DOHH2 (cell line): ENCODE results near the gene RARG.

Experiments
- H3F3A ChIP-seq: fragments of 200-600 bp; sonication (generic), shearing (Covaris generic); 2 replicates; pipeline ENCODE4 v1.6.0; 2016; ENCODE audit warnings: antibody characterized with exemption, mild to moderate bottlenecking; ENCODE audit not compliant: control insufficient read depth, insufficient read depth
- H3K27ac ChIP-seq: fragments of 200-600 bp; sonication (generic); 2 replicates; pipeline ENCODE4 v1.5.1; 2014; ENCODE audit warnings: low read depth, mild to moderate bottlenecking, low read length, moderate library complexity
- H3K27me3 ChIP-seq: fragments of 200-600 bp; sonication (generic); 2 replicates; pipeline ENCODE4 v1.6.1; 2014; ENCODE audit warnings: mild to moderate bottlenecking, low read length, mixed read lengths; ENCODE audit not compliant: control insufficient read depth
- H3K36me3 ChIP-seq: fragments of 200-600 bp; sonication (generic); 2 replicates; pipeline ENCODE4 v1.6.1; 2014; ENCODE audit warnings: mild to moderate bottlenecking, low read length, moderate library complexity, mixed read lengths; ENCODE audit not compliant: control insufficient read depth
- H3K4me1 ChIP-seq: fragments of 200-600 bp; sonication (generic); 2 replicates; pipeline ENCODE4 v1.6.1; 2014; ENCODE audit warnings: mild to moderate bottlenecking, low read length, mixed read lengths; ENCODE audit not compliant: control insufficient read depth
- H3K4me2 ChIP-seq: fragments of 200-600 bp; sonication (generic); 2 replicates; pipeline ENCODE4 v1.6.0; 2014; ENCODE audit warnings: mild to moderate bottlenecking, low read length, moderate library complexity
- H3K4me3 ChIP-seq: fragments of 200-600 bp; sonication (generic); 2 replicates; pipeline ENCODE4 v1.5.1; 2014; ENCODE audit warnings: mild to moderate bottlenecking, low read length, mixed read lengths
- H3K79me2 ChIP-seq: fragments of 200-600 bp; sonication (generic); 2 replicates; pipeline ENCODE4 v1.6.1; 2014; ENCODE audit warnings: mild to moderate bottlenecking, low read length, mixed read lengths; ENCODE audit not compliant: control insufficient read depth
- H3K9me2 ChIP-seq: fragments of 200-600 bp; sonication (generic); replicated peaks from 2 replicates; pipeline ENCODE4 v1.6.1; 2014; ENCODE audit warnings: mild to moderate bottlenecking, low read length, mixed read lengths; ENCODE audit not compliant: control insufficient read depth
- H3K9me3 ChIP-seq: fragments of 200-600 bp; sonication (generic); 2 replicates; pipeline ENCODE4 v1.6.1; 2014; ENCODE audit warnings: antibody characterized with exemption, low read length, mixed read lengths; ENCODE audit not compliant: control insufficient read depth, insufficient read depth
- H4K20me1 ChIP-seq: fragments of 200-600 bp; sonication (generic); 2 replicates; pipeline ENCODE4 v1.6.0; 2014; ENCODE audit warnings: low read depth, mild to moderate bottlenecking, antibody characterized with exemption, low read length, moderate library complexity; ENCODE audit not compliant: control insufficient read depth, insufficient read depth
- CTCF ChIP-seq: fragments of 200-600 bp; sonication (generic); IDR thresholded peaks from one replicate; pipeline ENCODE4 v1.5.1; 2014; ENCODE audit warnings: antibody characterized with exemption, mild to moderate bottlenecking, low read depth, low read length; ENCODE audit not compliant: poor library complexity, severe bottlenecking
- EZH2phosphoT487 ChIP-seq: fragments of 200-600 bp; sonication (generic); IDR thresholded peaks from 2 replicates; pipeline ENCODE4 v1.6.1; 2017; ENCODE audit warnings: borderline replicate concordance, mild to moderate bottlenecking, antibody characterized with exemption, low read length, moderate library complexity, mixed read lengths

RARG gene

GRCh38 chr12:53268630-53269562, 36.9 kb upstream of the RARG start:
- peak overlapping the region; percentile 87 for H3K4me3 ChIP-seq
- no peaks in the 10 kb centered on the region for H3F3A ChIP-seq
- H3K36me3 ChIP-seq: peaks cover 48% of the 10 kb centered on the region
- no peaks in the 10 kb centered on the region for H3K9me2 ChIP-seq
- H3K4me2 ChIP-seq: peak overlapping the region; percentile 76
- H3K27me3 ChIP-seq: no peaks in the 10 kb centered on the region
- peaks cover 30% of the 10 kb centered on the region for H3K4me1 ChIP-seq
- 0 out of 2 replicates have a peak, but pooled peaks cover 8% of the 10 kb centered on the region for H4K20me1 ChIP-seq
- peak overlapping the region; percentile 45; the same call in 1 of the 2 replicates for H3K27ac ChIP-seq
- H3K9me3 ChIP-seq: no peaks in the 10 kb centered on the region
- TF ChIP-seq EZH2phosphoT487 (no peak), CTCF (no peak)
- peaks cover 44% of the 10 kb centered on the region for H3K79me2 ChIP-seq

- Histone ChIP-seq H3K9me3 (no peaks in the 10 kb centered on the region), H3K4me2 (peak within 1 kb of the TSS; percentile 76), H3K79me2 (peaks cover 44% of the 10 kb centered on the region), H3K27me3 (no peaks in the 10 kb centered on the region), H3F3A (no peaks in the 10 kb centered on the region), H3K4me1 (peaks cover 30% of the 10 kb centered on the region), H3K36me3 (peaks cover 43% of the 10 kb centered on the region), H3K9me2 (no peaks in the 10 kb centered on the region), H3K4me3 (peak within 1 kb of the TSS; percentile 87), H3K27ac (peak within 1 kb of the TSS; percentile 45; the same call in 1 of the 2 replicates), H4K20me1 (0 out of 2 replicates have a peak, but pooled peaks cover 8% of the 10 kb centered on the region)
- TF ChIP-seq CTCF (peak; percentile 61), EZH2phosphoT487 (no peak)
Measured at GRCh38 chr12:53267999-53268629, 36.1 kb upstream of the RARG start, which contains the start of gene ESPL1. Gene ESPL1 (plus strand): TSS chr12:53268299. CDS start chr12:53268767, 468 bp downstream.

GRCh38 chr12:53267306-53267998, 35.4 kb upstream of the RARG start:
- Histone ChIP-seq H3K4me3 (peak overlapping the region; percentile 87), H3K9me2 (no peaks in the 10 kb centered on the region), H3K4me1 (peaks cover 30% of the 10 kb centered on the region), H3K4me2 (peak overlapping the region; percentile 76), H4K20me1 (0 out of 2 replicates have a peak, but pooled peaks cover 8% of the 10 kb centered on the region), H3K27me3 (no peaks in the 10 kb centered on the region), H3K36me3 (peaks cover 39% of the 10 kb centered on the region), H3K79me2 (peaks cover 41% of the 10 kb centered on the region), H3F3A (no peaks in the 10 kb centered on the region), H3K27ac (0 out of 2 replicates have a peak overlapping the region, but pooled peaks have one; percentile 12), H3K9me3 (no peaks in the 10 kb centered on the region)
- TF ChIP-seq EZH2phosphoT487 (no peak), CTCF (no peak)
